ENCODE data around the gene SHH. TPM values are rescaled to one million over a fixed set of nuclear protein-coding genes. Genes with fewer than 3 reads are reported as not detected.
"Not testable (repeated sequence)": the region's sequence is repeated elsewhere in the genome, so short reads cannot be mapped to it uniquely, and the experiment has no call there.

The SHH gene
- total and polyA plus RNA-seq, 2 experiments from 2014 or later, result not detected

DNA sequence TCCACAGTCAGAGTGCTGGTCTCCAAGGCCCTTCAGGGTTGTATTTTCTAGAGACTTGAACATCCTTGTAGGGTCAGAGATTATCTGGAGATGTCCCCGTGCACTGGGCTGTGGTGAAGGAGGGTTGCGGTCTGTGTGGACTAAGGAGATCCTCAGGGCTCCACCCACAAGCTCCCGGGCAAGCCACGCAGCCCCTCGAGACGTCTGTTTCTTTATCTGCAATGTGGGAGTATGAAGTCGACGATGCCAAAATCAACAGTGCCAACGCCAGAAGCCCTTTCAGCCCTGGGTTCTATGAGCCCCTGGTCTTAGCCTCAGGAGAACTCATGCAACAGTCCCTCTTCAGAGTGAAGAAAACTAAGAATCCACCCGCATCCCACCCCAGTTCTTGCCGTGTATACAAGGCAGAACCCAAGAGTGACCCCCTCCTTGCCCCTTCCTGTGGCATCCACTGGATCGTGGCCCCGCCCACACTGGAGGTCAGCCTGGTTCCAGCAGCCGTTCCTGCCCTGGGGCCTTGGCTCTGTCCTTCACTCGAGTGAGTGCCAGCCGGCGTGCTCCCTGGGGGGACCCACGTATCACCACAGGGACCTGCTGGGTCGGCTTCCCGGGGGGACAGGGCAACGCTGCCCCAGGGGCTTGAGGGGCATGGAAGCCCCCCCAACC, 6.0 kb upstream of the SHH start (continued):
- TF ChIP-seq, protein P1, sequence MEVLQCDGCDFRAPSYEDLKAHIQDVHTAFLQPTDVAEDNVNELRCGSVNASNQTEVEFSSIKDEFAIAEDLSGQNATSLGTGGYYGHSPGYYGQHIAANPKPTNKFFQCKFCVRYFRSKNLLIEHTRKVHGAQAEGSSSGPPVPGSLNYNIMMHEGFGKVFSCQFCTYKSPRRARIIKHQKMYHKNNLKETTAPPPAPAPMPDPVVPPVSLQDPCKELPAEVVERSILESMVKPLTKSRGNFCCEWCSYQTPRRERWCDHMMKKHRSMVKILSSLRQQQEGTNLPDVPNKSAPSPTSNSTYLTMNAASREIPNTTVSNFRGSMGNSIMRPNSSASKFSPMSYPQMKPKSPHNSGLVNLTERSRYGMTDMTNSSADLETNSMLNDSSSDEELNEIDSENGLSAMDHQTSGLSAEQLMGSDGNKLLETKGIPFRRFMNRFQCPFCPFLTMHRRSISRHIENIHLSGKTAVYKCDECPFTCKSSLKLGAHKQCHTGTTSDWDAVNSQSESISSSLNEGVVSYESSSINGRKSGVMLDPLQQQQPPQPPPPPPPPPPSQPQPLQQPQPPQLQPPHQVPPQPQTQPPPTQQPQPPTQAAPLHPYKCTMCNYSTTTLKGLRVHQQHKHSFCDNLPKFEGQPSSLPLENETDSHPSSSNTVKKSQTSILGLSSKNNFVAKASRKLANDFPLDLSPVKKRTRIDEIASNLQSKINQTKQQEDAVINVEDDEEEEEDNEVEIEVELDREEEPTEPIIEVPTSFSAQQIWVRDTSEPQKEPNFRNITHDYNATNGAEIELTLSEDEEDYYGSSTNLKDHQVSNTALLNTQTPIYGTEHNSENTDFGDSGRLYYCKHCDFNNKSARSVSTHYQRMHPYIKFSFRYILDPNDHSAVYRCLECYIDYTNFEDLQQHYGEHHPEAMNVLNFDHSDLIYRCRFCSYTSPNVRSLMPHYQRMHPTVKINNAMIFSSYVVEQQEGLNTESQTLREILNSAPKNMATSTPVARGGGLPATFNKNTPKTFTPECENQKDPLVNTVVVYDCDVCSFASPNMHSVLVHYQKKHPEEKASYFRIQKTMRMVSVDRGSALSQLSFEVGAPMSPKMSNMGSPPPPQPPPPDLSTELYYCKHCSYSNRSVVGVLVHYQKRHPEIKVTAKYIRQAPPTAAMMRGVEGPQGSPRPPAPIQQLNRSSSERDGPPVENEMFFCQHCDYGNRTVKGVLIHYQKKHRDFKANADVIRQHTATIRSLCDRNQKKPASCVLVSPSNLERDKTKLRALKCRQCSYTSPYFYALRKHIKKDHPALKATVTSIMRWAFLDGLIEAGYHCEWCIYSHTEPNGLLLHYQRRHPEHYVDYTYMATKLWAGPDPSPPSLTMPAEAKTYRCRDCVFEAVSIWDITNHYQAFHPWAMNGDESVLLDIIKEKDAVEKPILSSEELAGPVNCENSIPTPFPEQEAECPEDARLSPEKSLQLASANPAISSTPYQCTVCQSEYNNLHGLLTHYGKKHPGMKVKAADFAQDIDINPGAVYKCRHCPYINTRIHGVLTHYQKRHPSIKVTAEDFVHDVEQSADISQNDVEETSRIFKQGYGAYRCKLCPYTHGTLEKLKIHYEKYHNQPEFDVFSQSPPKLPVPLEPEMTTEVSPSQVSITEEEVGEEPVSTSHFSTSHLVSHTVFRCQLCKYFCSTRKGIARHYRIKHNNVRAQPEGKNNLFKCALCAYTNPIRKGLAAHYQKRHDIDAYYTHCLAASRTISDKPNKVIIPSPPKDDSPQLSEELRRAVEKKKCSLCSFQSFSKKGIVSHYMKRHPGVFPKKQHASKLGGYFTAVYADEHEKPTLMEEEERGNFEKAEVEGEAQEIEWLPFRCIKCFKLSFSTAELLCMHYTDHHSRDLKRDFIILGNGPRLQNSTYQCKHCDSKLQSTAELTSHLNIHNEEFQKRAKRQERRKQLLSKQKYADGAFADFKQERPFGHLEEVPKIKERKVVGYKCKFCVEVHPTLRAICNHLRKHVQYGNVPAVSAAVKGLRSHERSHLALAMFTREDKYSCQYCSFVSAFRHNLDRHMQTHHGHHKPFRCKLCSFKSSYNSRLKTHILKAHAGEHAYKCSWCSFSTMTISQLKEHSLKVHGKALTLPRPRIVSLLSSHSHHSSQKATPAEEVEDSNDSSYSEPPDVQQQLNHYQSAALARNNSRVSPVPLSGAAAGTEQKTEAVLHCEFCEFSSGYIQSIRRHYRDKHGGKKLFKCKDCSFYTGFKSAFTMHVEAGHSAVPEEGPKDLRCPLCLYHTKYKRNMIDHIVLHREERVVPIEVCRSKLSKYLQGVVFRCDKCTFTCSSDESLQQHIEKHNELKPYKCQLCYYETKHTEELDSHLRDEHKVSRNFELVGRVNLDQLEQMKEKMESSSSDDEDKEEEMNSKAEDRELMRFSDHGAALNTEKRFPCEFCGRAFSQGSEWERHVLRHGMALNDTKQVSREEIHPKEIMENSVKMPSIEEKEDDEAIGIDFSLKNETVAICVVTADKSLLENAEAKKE (CRISPR knock-in tag; IDR thresholded peaks at IDR 0.05), result no peak
- TF ChIP-seq, protein P2, sequence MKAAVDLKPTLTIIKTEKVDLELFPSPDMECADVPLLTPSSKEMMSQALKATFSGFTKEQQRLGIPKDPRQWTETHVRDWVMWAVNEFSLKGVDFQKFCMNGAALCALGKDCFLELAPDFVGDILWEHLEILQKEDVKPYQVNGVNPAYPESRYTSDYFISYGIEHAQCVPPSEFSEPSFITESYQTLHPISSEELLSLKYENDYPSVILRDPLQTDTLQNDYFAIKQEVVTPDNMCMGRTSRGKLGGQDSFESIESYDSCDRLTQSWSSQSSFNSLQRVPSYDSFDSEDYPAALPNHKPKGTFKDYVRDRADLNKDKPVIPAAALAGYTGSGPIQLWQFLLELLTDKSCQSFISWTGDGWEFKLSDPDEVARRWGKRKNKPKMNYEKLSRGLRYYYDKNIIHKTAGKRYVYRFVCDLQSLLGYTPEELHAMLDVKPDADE (IDR thresholded peaks at IDR 0.05), result no peak
- no peak for TF ChIP-seq ZNF331 (CRISPR knock-in tag; IDR thresholded peaks at IDR 0.05; ENCODE audit: low read depth)

DNA sequence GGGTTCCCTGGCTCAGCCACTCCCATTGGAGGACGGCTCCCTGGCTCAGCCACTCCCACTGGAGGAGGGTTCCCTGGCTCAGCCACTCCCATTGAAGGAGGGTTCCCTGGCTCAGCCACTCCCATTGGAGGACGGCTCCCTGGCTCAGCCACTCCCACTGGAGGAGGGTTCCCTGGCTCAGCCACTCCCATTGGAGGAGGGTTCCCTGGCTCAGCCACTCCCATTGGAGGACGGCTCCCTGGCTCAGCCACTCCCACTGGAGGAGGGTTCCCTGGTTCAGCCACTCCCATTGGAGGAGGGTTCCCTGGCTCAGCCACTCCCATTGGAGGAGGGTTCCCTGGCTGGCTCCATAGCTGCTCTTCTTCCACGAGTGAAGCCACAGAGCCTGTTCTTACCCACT, 5.3 kb upstream of the SHH start:
- H3K9me3 Mint-ChIP-seq; H2AFZ ChIP-seq; H3K4me2 ChIP-seq; H3K27ac Mint-ChIP-seq; H3F3A ChIP-seq (replicated peaks; ENCODE audit: low read depth); H4K20me1 ChIP-seq (replicated peaks; ENCODE audit: insufficient read depth); H3K9me2 ChIP-seq (ENCODE audit: insufficient read depth); H3K27ac ChIP-seq (ENCODE audit: low read depth); H3K4me3 ChIP-seq; H3K4me3 Mint-ChIP-seq; H3K79me2 ChIP-seq (replicated peaks; ENCODE audit: insufficient read depth); H3K4me1 ChIP-seq (ENCODE audit: insufficient read depth); H3K36me3 Mint-ChIP-seq (ENCODE audit: low read depth); DNase-seq (ENCODE audit: low spot score); H3K36me3 ChIP-seq (ENCODE audit: insufficient read depth); ATAC-seq: not testable (repeated sequence)
- Mint-ChIP-seq H3K27me3 (ENCODE audit: insufficient read depth, low read depth, poor library complexity) (peaks cover 40% of the 10 kb centered on the region), H3K4me1 (peaks cover 19% of the 10 kb centered on the region)
- peaks cover 28% of the 10 kb centered on the region for H3K27me3 ChIP-seq (ENCODE audit: insufficient read depth)

Data from GM23338 (cell line).